CD4-positive, CD25-positive, alpha-beta regulatory T cell (primary cell): ENCODE measurements around the gene ALDH3A2. TPM values are rescaled to one million over a fixed set of nuclear protein-coding genes. Genes with fewer than 3 reads are reported as not detected.

ENCODE experiments used
- ATAC-seq, 2 donors: fragments of 150-1000 bp; cut with Tn5 transposase; one replicate each; pipeline ENCODE4 v1.10.0; 2021; ENCODE audit warnings: low read depth in 2 of 2, moderate number of reproducible peaks in 2 of 2, moderate library complexity in 1 of 2
- DNase-seq, 3 donors: peaks; one replicate each; pipeline versions ENCODE4 v3.0.0 to v3.0.0-alpha.2; 2012 to 2022; ENCODE audit warnings: mixed read lengths in 1 of 3
- H3K27ac ChIP-seq: one replicate; pipeline ENCODE4 v1.7.0; 2013; ENCODE audit warnings: mild to moderate bottlenecking, low read length; ENCODE audit not compliant: insufficient read depth, poor library complexity, severe bottlenecking
- H3K27me3 ChIP-seq: one replicate; pipeline ENCODE4 v1.7.0; 2013; ENCODE audit warnings: low read length; ENCODE audit not compliant: control insufficient read depth, insufficient read depth
- H3K36me3 ChIP-seq: one replicate; pipeline ENCODE4 v1.7.0; 2013; ENCODE audit warnings: mild to moderate bottlenecking, low read length, moderate library complexity; ENCODE audit not compliant: control insufficient read depth, insufficient read depth
- H3K4me1 ChIP-seq: 2 replicates; pipeline ENCODE4 v1.7.0; 2013; ENCODE audit warnings: mild to moderate bottlenecking, low read length; ENCODE audit not compliant: insufficient read depth, control insufficient read depth, poor library complexity, severe bottlenecking
- H3K4me3 ChIP-seq: one replicate; pipeline ENCODE4 v1.7.0; 2013; ENCODE audit warnings: low read depth, mild to moderate bottlenecking, low read length, moderate library complexity
- H3K9me3 ChIP-seq, 2 experiments: 1 replicate in 1 of 2; 2 replicates in 1 of 2; pipeline ENCODE4 v1.7.0; 2013; ENCODE audit warnings: low read length in 2 of 2, mild to moderate bottlenecking in 1 of 2, moderate library complexity in 1 of 2; ENCODE audit not compliant: control insufficient read depth in 2 of 2
- H3K27ac Mint-ChIP-seq, 3 donors: one replicate each; pipeline ENCODE4 v1.8.0; 2020 to 2022; ENCODE audit warnings: mild to moderate bottlenecking in 3 of 3, mixed read lengths in 3 of 3, moderate library complexity in 2 of 3
- H3K27me3 Mint-ChIP-seq: one replicate; pipeline ENCODE4 v1.8.0; 2022; ENCODE audit warnings: mild to moderate bottlenecking, mixed read lengths
- H3K36me3 Mint-ChIP-seq: one replicate; pipeline ENCODE4 v1.8.0; 2020; ENCODE audit warnings: mixed read lengths
- H3K4me1 Mint-ChIP-seq, 4 donors: one replicate each; pipeline ENCODE4 v1.8.0; 2020 to 2022; ENCODE audit warnings: mixed read lengths in 4 of 4, mild to moderate bottlenecking in 1 of 4
- H3K4me3 Mint-ChIP-seq, 4 donors: one replicate each; pipeline ENCODE4 v1.8.0; 2020 to 2022; ENCODE audit warnings: mild to moderate bottlenecking in 4 of 4, mixed read lengths in 4 of 4, moderate library complexity in 3 of 4
- H3K9me3 Mint-ChIP-seq, 7 donors: one replicate each; pipeline ENCODE4 v1.8.0; 2020 to 2022; ENCODE audit warnings: mixed read lengths in 7 of 7, mild to moderate bottlenecking in 3 of 7, moderate library complexity in 2 of 7
- polyA plus RNA-seq, 4 donors: library from polyadenylated mRNA; unstranded; fragments of 300-500 nt; fragmentation: Illumina TruSeq; gene quantifications; one replicate each; pipeline ENCODE4 v1.2.3, GENCODE V29; 2021
- total RNA-seq: library from RNA; stranded (reverse); gene quantifications from one replicate; pipeline ENCODE4 v1.2.3, GENCODE V29; 2022

ALDH3A2 gene
- total and polyA plus RNA-seq, 5 donors from 2014 or later: 31.7 to 45.9 (median 38.8) TPM

GRCh38 chr17:19714542-19715411 lies 66.2 kb downstream of the ALDH3A2 start:
- no peaks in the 10 kb centered on the region for H3K9me3 ChIP-seq

GRCh38 chr17:19716108-19717030 lies 67.8 kb downstream of the ALDH3A2 start, which contains the start of gene SLC47A2:
TSS of gene SLC47A2 (minus strand) at chr17:19716584. CDS start at chr17:19716555, 29 bp downstream.
- Mint-ChIP-seq H3K9me3 (peaks cover 0 to 2% (median 0%) of the 10 kb centered on the region in 7 donors), H3K4me1 (peaks cover 0 to 10% (median 5%) of the 10 kb centered on the region in 4 donors), H3K27me3 (peaks cover 4% of the 10 kb centered on the region), H3K4me3 (peak within 1 kb of the TSS in 1 of 4 donors; percentile 43), H3K27ac (peak within 1 kb of the TSS in 1 of 3 donors; percentile 32), H3K36me3 (no peaks in the 10 kb centered on the region)
- no peak within 1 kb of the TSS for H3K27ac ChIP-seq
- no peak for ATAC-seq
- H3K9me3 ChIP-seq: no peaks in the 10 kb centered on the region
- no peaks in the 10 kb centered on the region for H3K27me3 ChIP-seq
- DNase-seq: no peak
- no peaks in the 10 kb centered on the region for H3K36me3 ChIP-seq
- no peak within 1 kb of the TSS for H3K4me3 ChIP-seq
- no peaks in the 10 kb centered on the region for H3K4me1 ChIP-seq

More at GRCh38 chr17:19714542-19715411, 66.2 kb downstream of the ALDH3A2 start:
- H3K4me1 Mint-ChIP-seq: peaks cover 0 to 6% (median 3%) of the 10 kb centered on the region in 4 donors
- Histone ChIP-seq H3K27ac (no peak overlapping the region), H3K36me3 (no peaks in the 10 kb centered on the region), H3K4me3 (no peak overlapping the region), H3K4me1 (no peaks in the 10 kb centered on the region), H3K27me3 (no peaks in the 10 kb centered on the region)
- no peak overlapping the region for H3K4me3 Mint-ChIP-seq
- peaks cover 0 to under 1% (median 0%) of the 10 kb centered on the region in 7 donors for H3K9me3 Mint-ChIP-seq
- H3K36me3 Mint-ChIP-seq: no peaks in the 10 kb centered on the region
- no peak for DNase-seq
- H3K27me3 Mint-ChIP-seq: peaks cover 4% of the 10 kb centered on the region
- no peak for ATAC-seq
- H3K27ac Mint-ChIP-seq: no peak overlapping the region

GRCh38 chr17:19717031-19717360 lies 68.4 kb downstream of the ALDH3A2 start:
- peaks cover 0 to 2% (median 0%) of the 10 kb centered on the region in 7 donors for H3K9me3 Mint-ChIP-seq
- no peak overlapping the region for H3K27ac Mint-ChIP-seq
- no peaks in the 10 kb centered on the region for H3K4me1 ChIP-seq

GRCh38 chr17:19717411-19717908 lies 68.9 kb downstream of the ALDH3A2 start:
- H3K4me3 Mint-ChIP-seq: peak overlapping the region in 1 of 4 donors; percentile 87

More at GRCh38 chr17:19717031-19717360, 68.4 kb downstream of the ALDH3A2 start:
- no peaks in the 10 kb centered on the region for H3K27me3 ChIP-seq
- ATAC-seq: no peak
- no peaks in the 10 kb centered on the region for H3K36me3 Mint-ChIP-seq
- no peak overlapping the region for H3K27ac ChIP-seq
- H3K36me3 ChIP-seq: no peaks in the 10 kb centered on the region
- no peaks in the 10 kb centered on the region for H3K9me3 ChIP-seq
- H3K27me3 Mint-ChIP-seq: peaks cover 4% of the 10 kb centered on the region
- H3K4me3 ChIP-seq: no peak overlapping the region
- H3K4me3 Mint-ChIP-seq: no peak overlapping the region
- H3K4me1 Mint-ChIP-seq: peaks cover 0 to 16% (median 7%) of the 10 kb centered on the region in 4 donors
- no peak for DNase-seq

GRCh38 chr17:19718041-19718612 lies 69.6 kb downstream of the ALDH3A2 start:
- no peak for ATAC-seq
- H3K4me3 Mint-ChIP-seq: no peak overlapping the region
- Histone ChIP-seq H3K9me3 (no peaks in the 10 kb centered on the region), H3K36me3 (no peaks in the 10 kb centered on the region), H3K27me3 (no peaks in the 10 kb centered on the region), H3K4me3 (no peak overlapping the region), H3K27ac (no peak overlapping the region), H3K4me1 (peaks cover 3% of the 10 kb centered on the region)
- peaks cover 4% of the 10 kb centered on the region for H3K27me3 Mint-ChIP-seq
- H3K4me1 Mint-ChIP-seq: peaks cover 0 to 22% (median 10%) of the 10 kb centered on the region in 4 donors
- DNase-seq: no peak
- peak overlapping the region in 2 of 3 donors; percentile 69 to 84 for H3K27ac Mint-ChIP-seq
- H3K36me3 Mint-ChIP-seq: no peaks in the 10 kb centered on the region
- peaks cover 0 to 2% (median 0%) of the 10 kb centered on the region in 7 donors for H3K9me3 Mint-ChIP-seq

More at GRCh38 chr17:19717411-19717908, 68.9 kb downstream of the ALDH3A2 start:
- Histone ChIP-seq H3K4me3 (no peak overlapping the region), H3K27ac (no peak overlapping the region), H3K9me3 (no peaks in the 10 kb centered on the region), H3K4me1 (no peaks in the 10 kb centered on the region), H3K27me3 (no peaks in the 10 kb centered on the region), H3K36me3 (no peaks in the 10 kb centered on the region)
- Mint-ChIP-seq H3K27me3 (peaks cover 4% of the 10 kb centered on the region), H3K9me3 (peaks cover 0 to 2% (median 0%) of the 10 kb centered on the region in 7 donors), H3K27ac (peak overlapping the region in 1 of 3 donors; percentile 84), H3K4me1 (peaks cover 0 to 21% (median 7%) of the 10 kb centered on the region in 4 donors), H3K36me3 (no peaks in the 10 kb centered on the region)
- DNase-seq (no peak), ATAC-seq (no peak)

GRCh38 chr17:19718613-19719354 lies 70.2 kb downstream of the ALDH3A2 start:
- H3K9me3 ChIP-seq: no peaks in the 10 kb centered on the region
- no peak for ATAC-seq
- H3K27ac ChIP-seq: no peak overlapping the region
- H3K36me3 ChIP-seq: no peaks in the 10 kb centered on the region
- no peak for DNase-seq
- Mint-ChIP-seq H3K4me1 (peaks cover 0 to 23% (median 11%) of the 10 kb centered on the region in 4 donors), H3K27me3 (peaks cover 4% of the 10 kb centered on the region), H3K9me3 (peaks cover 0 to 2% (median 0%) of the 10 kb centered on the region in 7 donors), H3K27ac (peak overlapping the region in 1 of 3 donors; percentile 74), H3K36me3 (no peaks in the 10 kb centered on the region), H3K4me3 (no peak overlapping the region)
- H3K27me3 ChIP-seq: no peaks in the 10 kb centered on the region
- peaks cover 4% of the 10 kb centered on the region for H3K4me1 ChIP-seq
- H3K4me3 ChIP-seq: no peak overlapping the region
